ENCODE data around the gene SCG3. TPM values are rescaled to one million over a fixed set of nuclear protein-coding genes. Genes with fewer than 3 reads are reported as not detected.
A peak's percentile ranks its signal among the peaks of the same experiment; 100 is the strongest.

The SCG3 gene
- total and polyA plus RNA-seq, 2 of the 13 experiments (the other 11 are each of a cell fraction or from before 2014, with no cell fraction given): not detected

- TF ChIP-seq MNT (IDR thresholded peaks at IDR 0.05) (no peak), KIAA2018 (CRISPR knock-in tag; IDR thresholded peaks at IDR 0.05; ENCODE audit: borderline replicate concordance) (no peak), TFE3 (CRISPR knock-in tag; IDR thresholded peaks at IDR 0.05) (peak; percentile 58; the same call in 1 of the 2 replicates), NFE2L1 (CRISPR knock-in tag; IDR thresholded peaks at IDR 0.05; ENCODE audit: borderline replicate concordance) (no peak), ZNF770 (CRISPR knock-in tag; IDR thresholded peaks at IDR 0.05) (no peak), ZBTB43 (CRISPR knock-in tag; conservative IDR thresholded peaks at IDR 0.05) (peak; percentile 80), KAT8 (CRISPR knock-in tag; IDR thresholded peaks at IDR 0.05) (peak; percentile 45; the same call in 1 of the 2 replicates), STAG1 (CRISPR knock-in tag; IDR thresholded peaks at IDR 0.05) (no peak), ZNF501 (CRISPR knock-in tag; IDR thresholded peaks at IDR 0.05) (no peak), ZNF781 (CRISPR knock-in tag; IDR thresholded peaks at IDR 0.05; ENCODE audit: borderline replicate concordance, not compliant biosample characterization) (peak; percentile 48), HMG20B (CRISPR knock-in tag; conservative IDR thresholded peaks at IDR 0.05) (no peak), CBFB (CRISPR knock-in tag; IDR thresholded peaks at IDR 0.05) (no peak), ZNF550 (CRISPR knock-in tag; IDR thresholded peaks at IDR 0.05; ENCODE audit: borderline replicate concordance) (no peak), ZNF317 (CRISPR knock-in tag; IDR thresholded peaks at IDR 0.05) (0 out of 2 replicates have a peak, but pooled peaks have one; percentile 18)
Observed at GRCh38 chr15:51681303-51681963, at the start of gene SCG3 (continued).
